Fibroblast of mammary gland (primary cell): ENCODE data around the gene GALNT17.

Experiments
- DNase-seq: peaks from one replicate; pipeline ENCODE4 v3.0.0-alpha.2; 2010; ENCODE audit warnings: low read depth
- H3K4me3 ChIP-seq: 2 replicates; pipeline ENCODE4 v1.5.1; 2011; ENCODE audit warnings: low read depth, mild to moderate bottlenecking, low read length, moderate library complexity; ENCODE audit not compliant: control insufficient read depth
- TF ChIP-seq, protein P1 (sequence below): conservative IDR thresholded peaks from 2 replicates; pipeline ENCODE4 v1.5.1; 2011; ENCODE audit warnings: low read depth, low read length, inconsistent platforms; ENCODE audit not compliant: control insufficient read depth, insufficient read depth

Gene GALNT17

DNA sequence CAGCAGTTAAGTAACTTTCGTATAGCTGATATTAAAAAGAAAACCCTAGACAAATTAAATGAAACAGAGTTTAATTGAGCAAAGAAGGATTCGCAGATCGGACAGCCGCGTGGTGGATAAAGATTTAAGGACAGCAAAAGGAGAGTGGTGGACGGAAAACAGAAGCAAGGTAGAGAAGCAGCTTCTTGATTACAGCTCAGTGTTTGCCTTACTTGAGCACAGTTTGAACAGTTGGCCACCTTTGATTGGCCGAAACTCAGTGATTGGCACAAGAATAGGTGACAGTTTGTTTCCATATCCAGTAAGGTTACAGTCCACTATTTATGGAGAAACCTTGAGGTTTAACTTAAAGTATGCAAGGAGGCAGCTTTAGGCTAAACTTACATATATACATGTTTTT, 231.7 kb downstream of the GALNT17 start:
- DNase-seq = no peak
- no peak overlapping the region for H3K4me3 ChIP-seq
- TF ChIP-seq, protein P1, sequence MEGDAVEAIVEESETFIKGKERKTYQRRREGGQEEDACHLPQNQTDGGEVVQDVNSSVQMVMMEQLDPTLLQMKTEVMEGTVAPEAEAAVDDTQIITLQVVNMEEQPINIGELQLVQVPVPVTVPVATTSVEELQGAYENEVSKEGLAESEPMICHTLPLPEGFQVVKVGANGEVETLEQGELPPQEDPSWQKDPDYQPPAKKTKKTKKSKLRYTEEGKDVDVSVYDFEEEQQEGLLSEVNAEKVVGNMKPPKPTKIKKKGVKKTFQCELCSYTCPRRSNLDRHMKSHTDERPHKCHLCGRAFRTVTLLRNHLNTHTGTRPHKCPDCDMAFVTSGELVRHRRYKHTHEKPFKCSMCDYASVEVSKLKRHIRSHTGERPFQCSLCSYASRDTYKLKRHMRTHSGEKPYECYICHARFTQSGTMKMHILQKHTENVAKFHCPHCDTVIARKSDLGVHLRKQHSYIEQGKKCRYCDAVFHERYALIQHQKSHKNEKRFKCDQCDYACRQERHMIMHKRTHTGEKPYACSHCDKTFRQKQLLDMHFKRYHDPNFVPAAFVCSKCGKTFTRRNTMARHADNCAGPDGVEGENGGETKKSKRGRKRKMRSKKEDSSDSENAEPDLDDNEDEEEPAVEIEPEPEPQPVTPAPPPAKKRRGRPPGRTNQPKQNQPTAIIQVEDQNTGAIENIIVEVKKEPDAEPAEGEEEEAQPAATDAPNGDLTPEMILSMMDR = no peak

DNA sequence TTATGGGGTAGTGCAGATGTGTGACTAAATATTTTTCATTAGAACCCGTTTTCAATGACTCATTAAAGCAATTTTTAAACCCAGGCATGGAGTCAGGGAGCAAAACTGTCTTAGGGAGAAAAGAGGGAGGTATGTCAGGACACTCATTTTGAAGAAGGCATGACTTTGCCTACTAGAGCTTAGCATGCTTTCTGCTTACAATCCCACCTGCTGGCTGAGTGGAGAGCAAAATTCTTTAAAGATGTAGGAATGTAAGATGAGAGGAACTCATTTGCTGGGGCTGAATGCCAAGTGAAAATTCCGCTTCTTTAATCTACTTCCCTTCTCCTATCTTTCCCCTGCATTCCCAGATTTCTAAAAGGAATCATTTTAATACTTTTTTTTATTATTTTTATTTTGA, 232.6 kb downstream of the GALNT17 start:
- TF ChIP-seq, protein P1 = no peak
- no peak for DNase-seq
- H3K4me3 ChIP-seq = no peak overlapping the region

DNA sequence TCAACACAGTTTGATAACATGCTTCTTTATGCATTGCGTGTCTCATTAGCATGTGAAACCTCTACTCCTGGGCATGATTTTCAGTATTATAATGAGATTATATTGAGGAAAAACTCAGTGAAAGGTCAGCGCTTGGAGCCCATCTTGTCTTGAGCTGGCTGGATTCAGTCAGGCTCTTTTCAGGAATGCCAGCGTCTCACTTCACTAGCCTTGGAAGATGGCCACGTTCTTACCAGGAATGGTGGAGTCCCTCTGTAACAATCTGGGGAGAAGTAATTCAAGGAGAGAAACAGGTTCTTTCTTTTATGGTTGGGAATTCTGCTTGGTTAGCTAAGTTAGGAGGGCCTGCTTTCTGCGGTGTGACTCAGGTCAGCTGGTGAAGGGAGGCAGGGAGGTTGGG, 241.0 kb downstream of the GALNT17 start:
- no peak overlapping the region for H3K4me3 ChIP-seq
- no peak for DNase-seq
- TF ChIP-seq, protein P1 = no peak

DNA sequence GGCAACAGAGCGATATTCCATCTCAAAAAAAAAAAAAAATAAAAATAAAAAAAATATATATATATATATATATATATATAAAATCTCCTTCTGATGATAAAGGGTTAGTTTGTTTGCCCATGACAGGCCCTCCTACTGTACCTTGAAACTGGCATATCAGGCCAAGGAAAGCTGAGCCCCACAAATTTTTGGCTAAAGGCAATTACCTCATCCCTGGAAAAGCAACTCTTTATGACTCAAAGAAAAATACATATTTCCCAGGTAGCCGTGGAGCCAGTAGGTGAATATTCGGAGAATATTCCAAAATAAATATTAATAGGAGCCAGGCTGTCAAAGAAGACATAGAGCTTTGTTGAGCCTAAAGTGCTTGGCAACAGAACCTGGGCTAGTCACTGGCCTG, 245.1 kb downstream of the GALNT17 start:
- H3K4me3 ChIP-seq = no peak overlapping the region
- DNase-seq = no peak
- TF ChIP-seq, protein P1 = no peak

DNA sequence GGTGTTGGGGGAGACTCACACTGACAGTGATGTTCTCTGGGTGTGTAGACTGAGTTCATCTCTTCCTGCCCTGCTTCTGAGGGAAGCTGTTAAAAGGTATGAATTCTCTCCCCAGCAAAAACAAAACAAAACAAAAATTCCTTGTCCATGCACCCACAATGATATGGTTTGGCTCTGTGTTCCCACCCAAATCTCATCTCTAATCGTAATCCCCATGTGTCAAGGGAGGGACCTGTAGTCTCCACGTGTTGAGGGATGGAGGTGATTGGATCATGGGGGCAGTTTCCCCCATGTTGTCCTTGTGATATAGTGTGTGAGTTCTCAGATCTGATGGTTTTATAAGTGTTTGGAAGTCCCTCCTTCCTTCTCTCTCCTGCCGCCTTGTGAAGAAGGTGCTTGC, 245.5 kb downstream of the GALNT17 start:
- DNase-seq = no peak
- H3K4me3 ChIP-seq = no peak overlapping the region
- TF ChIP-seq, protein P1 = no peak

DNA sequence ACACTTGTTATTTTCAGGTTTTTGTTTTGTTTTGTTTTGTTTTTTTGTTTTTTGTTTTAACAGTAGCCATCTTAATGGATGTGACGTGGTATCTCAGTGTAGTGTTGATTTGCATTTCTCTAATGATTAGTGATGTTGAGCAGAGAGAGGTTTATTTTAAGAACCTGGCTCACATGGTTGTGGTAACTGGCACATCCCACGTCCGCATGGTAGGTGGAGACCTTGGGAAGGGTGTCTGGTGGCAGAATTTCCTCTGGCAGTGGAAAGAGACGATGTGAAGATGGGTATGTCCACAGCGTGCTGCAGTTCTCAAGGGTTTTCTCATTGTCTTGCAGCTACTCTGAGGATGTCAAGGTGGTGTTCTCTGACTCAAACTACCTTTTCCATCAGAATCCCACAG, 252.2 kb downstream of the GALNT17 start:
- DNase-seq = no peak
- no peak overlapping the region for H3K4me3 ChIP-seq
- TF ChIP-seq, protein P1 = no peak

DNA sequence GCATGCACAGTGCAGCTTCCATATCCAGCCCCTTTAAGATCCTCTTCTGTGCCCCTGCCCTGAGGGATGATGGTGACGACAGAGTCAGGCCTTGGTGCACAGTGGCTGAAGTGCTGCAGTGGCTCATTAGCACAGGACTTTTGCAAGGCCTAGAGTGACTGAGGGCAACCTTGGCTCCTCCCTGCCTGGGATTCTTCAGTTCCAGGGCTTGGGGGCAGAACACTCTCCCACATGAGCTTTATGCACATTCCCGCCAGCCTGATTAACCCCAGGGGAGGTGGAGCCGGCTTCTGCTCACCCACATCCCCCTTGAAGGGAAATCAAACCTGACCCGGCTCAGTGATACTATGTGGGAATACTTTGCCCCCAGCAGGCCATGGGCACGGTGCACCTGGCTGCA, 253.4 kb downstream of the GALNT17 start:
- TF ChIP-seq, protein P1 = no peak
- no peak overlapping the region for H3K4me3 ChIP-seq
- no peak for DNase-seq
